Karpas-422 (cell line): ENCODE measurements around the gene PTGER3. TPM values are rescaled to one million over a fixed set of nuclear protein-coding genes. Genes with fewer than 3 reads are reported as not detected.
A peak's percentile ranks its signal among the peaks of the same experiment; 100 is the strongest.

Source experiments
- DNase-seq: peaks from one replicate; pipeline ENCODE4 v3.0.0-alpha.2; 2015
- H2AFZ ChIP-seq: fragments of 200-600 bp; sonication (generic); 2 replicates; pipeline ENCODE4 v1.6.1; 2014; ENCODE audit warnings: antibody characterized with exemption, low read length, mixed read lengths
- H3K27ac ChIP-seq: fragments of 200-600 bp; sonication (generic); 2 replicates; pipeline ENCODE4 v1.5.1; 2014; ENCODE audit warnings: mild to moderate bottlenecking, low read length, moderate library complexity
- H3K27me3 ChIP-seq: fragments of 200-600 bp; sonication (generic); 2 replicates; pipeline ENCODE4 v1.6.1; 2014; ENCODE audit warnings: low read length, mixed read lengths
- H3K36me3 ChIP-seq: fragments of 200-600 bp; sonication (generic); 2 replicates; pipeline ENCODE4 v1.6.1; 2014; ENCODE audit warnings: low read length, mixed read lengths; ENCODE audit not compliant: insufficient read depth
- H3K4me1 ChIP-seq: fragments of 200-600 bp; sonication (generic); 2 replicates; pipeline ENCODE4 v1.6.1; 2014; ENCODE audit warnings: mild to moderate bottlenecking, low read length, mixed read lengths
- H3K4me2 ChIP-seq: fragments of 200-600 bp; sonication (generic); 2 replicates; pipeline ENCODE4 v1.6.1; 2014; ENCODE audit warnings: low read length, low read depth, mild to moderate bottlenecking; ENCODE audit not compliant: poor library complexity, severe bottlenecking
- H3K4me3 ChIP-seq: fragments of 200-600 bp; sonication (generic); 2 replicates; pipeline ENCODE4 v1.5.1; 2014; ENCODE audit warnings: mild to moderate bottlenecking, antibody characterized with exemption, low read length, mixed read lengths
- H3K79me2 ChIP-seq: fragments of 200-600 bp; sonication (generic); 2 replicates; pipeline ENCODE4 v1.6.1; 2014; ENCODE audit warnings: mild to moderate bottlenecking, low read length, mixed read lengths
- H3K9ac ChIP-seq: fragments of 200-600 bp; sonication (generic); 2 replicates; pipeline ENCODE4 v1.6.0; 2014; ENCODE audit warnings: low read length
- H3K9me2 ChIP-seq: fragments of 200-600 bp; sonication (generic), shearing (Covaris generic); replicated peaks from 2 replicates; pipeline ENCODE4 v1.6.0; 2014; ENCODE audit warnings: mild to moderate bottlenecking, low read length, moderate library complexity; ENCODE audit not compliant: insufficient read depth
- H3K9me3 ChIP-seq: fragments of 300-700, 200-600 bp; sonication (generic); 2 replicates; pipeline ENCODE4 v1.6.1; 2014; ENCODE audit warnings: low read length, mixed read lengths
- H4K20me1 ChIP-seq: fragments of 200-600 bp; sonication (generic); 2 replicates; pipeline ENCODE4 v1.6.1; 2014; ENCODE audit warnings: mild to moderate bottlenecking, antibody characterized with exemption, low read length, low read depth; ENCODE audit not compliant: insufficient read depth
- small RNA-seq: library from RNA; depleted of rRNA; stranded (forward); fragments of <200 nt; gene quantifications from one replicate; pipeline ENCODE3, GENCODE V24; 2014
- total RNA-seq: library from RNA; depleted of rRNA; stranded (reverse); fragments of >200 nt; shearing (Covaris generic); gene quantifications from 2 replicates; pipeline ENCODE4 v1.2.3, GENCODE V29; 2014; ENCODE audit warnings: low replicate concordance; rRNA removed

The PTGER3 gene
- total RNA-seq, 1 experiment from 2014 or later = not detected

- Histone ChIP-seq H4K20me1 (no peaks in the 10 kb centered on the region), H3K4me3 (no peak overlapping the region), H3K36me3 (no peaks in the 10 kb centered on the region), H3K9me2 (no peaks in the 10 kb centered on the region), H3K79me2 (no peaks in the 10 kb centered on the region), H3K27me3 (no peaks in the 10 kb centered on the region), H3K9me3 (peaks cover 10% of the 10 kb centered on the region), H3K4me2 (no peak overlapping the region), H3K9ac (no peak overlapping the region), H2AFZ (no peak overlapping the region), H3K4me1 (no peaks in the 10 kb centered on the region), H3K27ac (no peak overlapping the region)
- DNase-seq = no peak
These were observed 125.4 kb downstream of the PTGER3 start for GRCh38 chr1:70922196-70922595.

Small RNA genes lying within 50 kb of the gene (small RNA-seq; reads per million reads assigned to genes)
- 1,687 reads per million, percentile 100 among the genes with 10 or more reads in this experiment for gene MIR186

Other genes starting within 250 kb of the PTGER3 start
- gene ZRANB2, start 33.2 kb upstream of the PTGER3 start, total RNA-seq = 47.0 and 128 TPM in 2 replicates